Left lung (tissue), 10 donors: ENCODE data around the gene AMBRA1. TPM values are rescaled to one million over a fixed set of nuclear protein-coding genes. Genes with fewer than 3 reads are reported as not detected.

Experiments
- ATAC-seq: fragments of 200-7000 bp; cut with Tn5 transposase; one replicate; pipeline ENCODE4 v1.9.1; 2020; ENCODE audit warnings: moderate library complexity
- DNase-seq, 4 donors: peaks; one replicate each; pipeline ENCODE4 v3.0.0-alpha.2; 2013 to 2020
- H3K27ac ChIP-seq, 2 donors: fragments of 200-600 bp; sonication (generic) in 1 of 2; one replicate each; pipeline versions ENCODE4 v1.5.0 to v1.8.0; 2020 to 2021
- H3K27me3 ChIP-seq, 2 donors: fragments of 200-600 bp; sonication (generic) in 1 of 2; one replicate each; pipeline versions ENCODE4 v1.5.0 to v1.8.0; 2020 to 2021
- H3K36me3 ChIP-seq, 2 donors: fragments of 200-600 bp; sonication (generic) in 1 of 2; one replicate each; pipeline versions ENCODE4 v1.5.0 to v1.8.0; 2020 to 2021
- H3K4me1 ChIP-seq, 2 donors: fragments of 200-600 bp; one replicate each; pipeline ENCODE4 v1.8.0; 2021
- H3K4me3 ChIP-seq, 2 donors: fragments of 200-600 bp; sonication (generic) in 1 of 2; one replicate each; pipeline versions ENCODE4 v1.5.0 to v1.8.0; 2020 to 2021; ENCODE audit warnings: mild to moderate bottlenecking in 1 of 2
- H3K9me3 ChIP-seq, 2 donors: fragments of 200-600 bp; sonication (generic) in 1 of 2; one replicate each; pipeline versions ENCODE4 v1.5.0 to v1.8.0; 2020 to 2021
- CTCF ChIP-seq, 2 donors: fragments of 200-600 bp; sonication (generic) in 1 of 2; IDR thresholded peaks; one replicate each; pipeline versions ENCODE4 v1.5.0 to v1.8.0; 2021; ENCODE audit warnings: antibody characterized with exemption in 2 of 2
- intact Hi-C, 2 donors: fragments of 100-400 bp; cut with DNase I; formaldehyde crosslinking; loops; one replicate each; pipeline versions ENCODE4 v1.11.2 to v1.14.2; 2022
- polyA plus RNA-seq, 6 donors: library from polyadenylated mRNA; unstranded; fragments of 120-200 nt; gene quantifications; one replicate each; pipeline ENCODE4 v1.2.1, GENCODE V29; 2013; ENCODE audit not compliant: insufficient read length in 6 of 6
- total RNA-seq, 2 donors: library from RNA; stranded (reverse); fragmentation: NEBNext Ultra II Directional; extraction: Animal tissue kit (Norgen Biotek cat#: 25700); gene quantifications; one replicate each; pipeline ENCODE4 v1.2.1, GENCODE V29; 2021
- donor health status: DM: no; HTN: yes; CAD: no.
- donor health status: DM: no; HTN: no; CAD: no.

Gene AMBRA1
- total and polyA plus RNA-seq, 8 donors: 20.4 to 28.2 (median 23.7) TPM

GRCh38 chr11:46427364-46427763 lies 166.5 kb downstream of the AMBRA1 start:
- Histone ChIP-seq H3K27me3 (no peaks in the 10 kb centered on the region), H3K36me3 (peaks cover 0 to 61% of the 10 kb centered on the region in 2 donors), H3K9me3 (no peaks in the 10 kb centered on the region), H3K27ac (no peak overlapping the region), H3K4me3 (no peak overlapping the region), H3K4me1 (no peaks in the 10 kb centered on the region)
- DNase-seq (no peak), ATAC-seq (no peak)
- no peak for TF ChIP-seq CTCF (IDR thresholded peaks at IDR 0.05)
- intact Hi-C loops: no loop called here

- intact Hi-C loops: no loop called here
- DNase-seq: no peak
Observed at GRCh38 chr11:46426233-46426991, 167.4 kb downstream of the AMBRA1 start.

GRCh38 chr11:46422588-46422987 lies 171.2 kb downstream of the AMBRA1 start:
- H3K4me1 ChIP-seq: no peaks in the 10 kb centered on the region
- DNase-seq (no peak), ATAC-seq (no peak)
- no peak for TF ChIP-seq CTCF (IDR thresholded peaks at IDR 0.05)
- no peak overlapping the region for H3K4me3 ChIP-seq
- peaks cover 0 to 43% of the 10 kb centered on the region in 2 donors for H3K36me3 ChIP-seq
- intact Hi-C loops: no loop called here
- no peaks in the 10 kb centered on the region for H3K27me3 ChIP-seq
- H3K27ac ChIP-seq: no peak overlapping the region
- no peaks in the 10 kb centered on the region for H3K9me3 ChIP-seq

More at GRCh38 chr11:46426233-46426991, 167.4 kb downstream of the AMBRA1 start:
- TF ChIP-seq CTCF (IDR thresholded peaks at IDR 0.05): no peak
- Histone ChIP-seq H3K4me1 (no peaks in the 10 kb centered on the region), H3K27me3 (no peaks in the 10 kb centered on the region), H3K36me3 (peaks cover 0 to 60% of the 10 kb centered on the region in 2 donors), H3K9me3 (no peaks in the 10 kb centered on the region), H3K4me3 (no peak overlapping the region), H3K27ac (no peak overlapping the region)
- no peak for ATAC-seq

GRCh38 chr11:46421257-46421880 lies 172.5 kb downstream of the AMBRA1 start:
- DNase-seq (no peak), ATAC-seq (no peak)
- no peaks in the 10 kb centered on the region for H3K4me1 ChIP-seq
- no peak overlapping the region for H3K27ac ChIP-seq
- H3K36me3 ChIP-seq: peaks cover 0 to 51% of the 10 kb centered on the region in 2 donors
- no peaks in the 10 kb centered on the region for H3K9me3 ChIP-seq
- no peak for TF ChIP-seq CTCF (IDR thresholded peaks at IDR 0.05)
- no peaks in the 10 kb centered on the region for H3K27me3 ChIP-seq
- no peak overlapping the region for H3K4me3 ChIP-seq
- intact Hi-C loops: no loop called here

GRCh38 chr11:46420513-46420912 lies 173.3 kb downstream of the AMBRA1 start:
- intact Hi-C loops: no loop called here
- TF ChIP-seq CTCF (IDR thresholded peaks at IDR 0.05): no peak
- H3K36me3 ChIP-seq: peaks cover 0 to 53% of the 10 kb centered on the region in 2 donors

More at GRCh38 chr11:46420513-46420912, 173.3 kb downstream of the AMBRA1 start:
- Histone ChIP-seq H3K27me3 (no peaks in the 10 kb centered on the region), H3K9me3 (no peaks in the 10 kb centered on the region), H3K4me3 (no peak overlapping the region), H3K27ac (no peak overlapping the region), H3K4me1 (no peaks in the 10 kb centered on the region)
- DNase-seq (no peak), ATAC-seq (no peak)
